HT1080 (cell line): ENCODE data around the gene PERCC1. TPM values are rescaled to one million over a fixed set of nuclear protein-coding genes. Genes with fewer than 3 reads are reported as not detected.
"Not testable (repeated sequence)": the region's sequence is repeated elsewhere in the genome, so short reads cannot be mapped to it uniquely, and the experiment has no call there.

Experiments used
- DNase-seq: peaks from one replicate; pipeline ENCODE4 v3.0.0-alpha.2; 2015; ENCODE audit warnings: low read depth
- total RNA-seq: library from RNA; depleted of rRNA; stranded (reverse); fragments of >200 nt; shearing (Covaris generic); gene quantifications from 2 replicates; pipeline ENCODE4 v1.2.3, GENCODE V29; 2014

Gene PERCC1
- total RNA-seq, 1 experiment from 2014 or later: not detected

DNA sequence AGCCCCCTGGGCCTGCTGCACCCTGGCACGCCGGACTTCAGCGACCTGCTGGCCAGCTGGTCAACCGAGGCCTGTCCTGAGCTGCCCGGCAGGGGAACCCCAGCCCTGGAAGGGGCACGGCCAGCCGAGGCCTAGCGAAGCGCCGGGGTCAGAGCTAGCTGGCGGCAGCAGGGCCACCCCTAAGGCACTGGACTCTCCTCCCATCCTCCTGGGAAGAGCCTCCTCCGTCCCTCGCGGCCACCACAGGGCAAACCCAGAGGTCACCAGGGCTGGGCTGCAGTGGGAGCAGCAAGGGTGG is 2.3 kb downstream of the PERCC1 start:
- DNase-seq: no peak

- DNase-seq: no peak
Observed at GRCh38 chr16:1433756-1434155, 2.9 kb downstream of the PERCC1 start.

GRCh38 chr16:1434644-1435592 is 4.0 kb downstream of the PERCC1 start:
- no peak for DNase-seq

DNA sequence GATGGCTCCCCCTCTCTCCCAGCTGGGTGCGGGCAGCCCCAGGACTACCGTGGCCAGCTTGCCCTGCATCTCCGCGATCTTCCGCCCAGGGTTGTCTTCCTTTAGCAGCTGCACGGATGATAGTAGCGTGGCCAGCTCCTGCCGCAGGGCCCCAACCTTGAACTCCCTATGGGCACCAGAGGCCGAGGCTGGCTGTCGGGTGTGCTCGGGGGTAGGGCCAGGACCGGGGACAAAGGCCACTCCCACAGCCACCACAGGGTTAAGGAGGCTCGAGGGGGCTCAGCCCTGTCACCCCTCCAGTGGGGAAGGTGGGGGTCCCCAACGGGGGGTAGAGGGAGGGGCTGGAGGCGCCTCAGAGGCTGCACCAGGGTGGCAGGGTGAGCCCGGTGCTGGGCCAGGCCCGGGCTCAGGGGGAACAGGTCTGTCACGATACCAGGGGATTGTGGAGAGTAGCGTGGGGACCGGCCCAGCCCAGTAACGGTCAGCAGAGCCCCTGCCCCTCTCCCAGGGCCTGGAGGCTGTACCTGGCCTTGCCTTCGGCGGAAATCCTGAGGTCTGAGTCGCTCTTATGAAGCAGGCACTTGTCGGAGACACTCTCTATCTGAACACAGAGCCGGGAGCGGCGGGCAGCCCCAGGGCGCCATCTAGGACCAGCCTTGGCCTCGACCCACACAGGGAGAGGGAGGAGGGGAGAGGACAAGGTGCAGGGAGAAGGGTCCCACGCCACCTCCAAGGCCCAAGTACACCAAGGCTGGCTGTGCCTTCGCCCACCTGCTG is 5.2 kb downstream of the PERCC1 start:
- DNase-seq: no peak

DNA sequence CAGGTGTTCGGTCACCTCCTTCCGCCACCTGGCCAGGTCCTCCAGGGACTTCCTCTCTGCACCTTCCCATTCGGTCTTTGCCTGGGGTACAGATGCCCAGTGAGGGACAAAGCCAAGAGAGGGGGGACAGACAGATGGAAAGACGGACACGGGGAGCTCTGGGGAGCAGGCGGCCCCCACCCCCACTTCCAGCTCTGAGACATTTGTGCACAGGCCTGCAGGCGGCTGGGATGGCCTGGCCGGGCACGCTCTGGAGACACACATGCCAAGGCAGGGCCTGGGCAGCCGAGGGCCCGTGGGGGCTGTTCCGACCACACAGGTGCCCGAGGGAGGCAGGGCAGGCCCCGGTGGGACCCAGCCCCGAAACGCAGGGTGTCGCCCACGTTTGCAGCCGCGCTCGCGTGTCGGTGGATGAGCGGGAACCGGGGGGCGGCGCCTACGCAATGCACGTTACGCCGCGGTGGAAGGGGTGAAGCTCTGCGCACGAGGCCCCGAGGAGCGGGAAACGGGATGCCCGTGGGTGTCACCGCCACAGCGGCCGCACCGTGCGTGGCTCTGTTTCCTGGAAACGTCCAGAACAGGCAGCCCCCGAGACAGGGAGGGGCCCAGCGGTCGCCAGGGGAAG is 6.0 kb downstream of the PERCC1 start:
- DNase-seq: no peak

DNA sequence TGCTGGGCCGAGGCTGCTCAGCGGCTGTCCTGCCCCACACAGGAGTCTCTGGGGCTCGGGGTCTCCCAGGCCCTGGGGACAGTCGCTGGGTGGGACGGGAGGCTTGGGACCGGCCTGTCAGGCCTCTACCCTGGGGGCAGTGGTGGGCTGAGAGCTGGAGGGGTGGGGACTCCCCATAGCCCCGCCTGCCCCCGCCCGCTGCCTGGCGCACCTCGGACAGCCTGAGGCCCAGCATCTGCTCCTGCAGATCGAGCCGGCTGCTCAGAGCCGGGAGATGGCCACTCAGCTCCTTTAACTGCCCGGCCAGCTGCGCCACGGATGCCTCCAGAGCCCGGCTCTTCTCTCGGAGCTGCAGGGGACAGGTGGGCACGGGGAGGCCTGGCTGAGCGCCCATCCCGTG is 6.7 kb downstream of the PERCC1 start:
- DNase-seq: no peak

DNA sequence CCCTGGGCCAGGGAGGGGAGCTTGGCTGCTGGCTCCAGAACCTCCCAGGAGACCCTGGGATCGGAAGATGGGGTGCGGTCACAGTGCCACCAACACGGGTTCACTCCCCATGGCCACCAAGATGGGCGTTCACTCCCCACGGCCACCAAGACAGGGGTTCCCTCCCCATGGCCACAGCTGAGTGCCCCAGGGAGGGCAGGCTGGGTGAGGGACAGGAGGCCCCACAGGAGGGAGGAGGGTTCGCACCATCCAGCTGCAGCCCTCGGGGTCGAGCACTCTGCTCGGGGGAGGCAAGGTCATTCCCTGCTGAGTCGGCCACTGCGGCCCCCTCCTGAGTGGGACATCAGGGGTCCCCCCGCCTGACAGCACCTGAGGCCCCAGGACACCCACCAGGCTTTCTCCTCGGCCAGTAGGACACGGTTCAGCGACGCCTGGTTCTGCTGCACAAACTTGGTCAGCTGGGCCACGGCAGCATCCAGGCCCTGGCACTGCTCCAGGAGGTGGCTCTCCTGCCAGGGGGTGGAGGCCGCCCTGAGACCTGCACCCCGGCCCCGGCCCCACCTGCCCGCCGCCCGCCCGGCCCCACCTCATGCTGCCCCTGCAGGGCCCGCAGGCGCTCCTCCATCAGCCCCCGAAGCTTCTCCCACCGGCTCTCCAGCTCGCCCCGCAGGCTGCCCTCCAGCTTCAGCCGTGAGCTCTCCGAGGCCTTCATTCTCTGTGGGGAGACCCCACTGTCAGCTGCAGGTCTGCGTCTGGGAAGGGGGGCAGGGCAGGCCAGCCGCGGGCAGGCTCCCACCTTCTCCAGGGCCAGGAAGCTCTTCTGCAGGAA is 7.6 kb downstream of the PERCC1 start:
- DNase-seq: no peak

DNA sequence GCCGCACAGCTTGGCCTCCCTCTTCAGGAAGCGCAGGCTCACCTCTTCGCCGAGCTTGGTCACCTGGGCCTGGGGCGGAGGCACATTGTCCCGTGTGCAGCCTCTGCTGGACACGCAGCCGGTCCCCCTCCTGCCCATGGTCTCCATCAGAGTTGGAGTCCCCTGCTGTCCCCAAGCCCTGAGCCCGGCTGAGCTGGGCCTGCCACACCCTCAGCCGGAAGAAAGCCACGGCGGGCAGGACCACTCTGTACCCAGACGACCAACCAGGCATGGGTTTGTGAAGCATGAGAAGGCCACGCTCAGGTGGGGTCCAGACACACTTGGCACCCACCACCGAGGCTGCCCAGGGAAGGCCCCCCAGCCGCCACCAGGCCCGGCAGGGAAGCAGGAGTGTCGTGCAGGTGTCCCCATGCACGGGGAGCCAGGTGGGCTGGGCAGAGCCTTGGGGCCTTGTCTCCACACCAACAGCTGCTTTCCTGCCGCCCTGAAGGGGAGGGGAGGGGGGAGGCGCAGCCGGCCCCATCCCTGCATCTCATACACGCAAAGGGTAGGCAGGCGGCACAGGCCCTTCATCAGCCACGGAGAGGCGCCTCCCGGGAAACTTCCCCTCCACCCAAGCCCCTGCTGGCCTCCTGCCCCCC is 8.3 kb downstream of the PERCC1 start:
- DNase-seq: no peak

- not testable (repeated sequence) for DNase-seq
Observed at GRCh38 chr16:1439699-1440074, 8.8 kb downstream of the PERCC1 start.

- DNase-seq: no peak
Observed at GRCh38 chr16:1441391-1441829, 10.5 kb downstream of the PERCC1 start.

- no peak for DNase-seq
Observed at GRCh38 chr16:1442697-1443096, 11.8 kb downstream of the PERCC1 start.

DNA sequence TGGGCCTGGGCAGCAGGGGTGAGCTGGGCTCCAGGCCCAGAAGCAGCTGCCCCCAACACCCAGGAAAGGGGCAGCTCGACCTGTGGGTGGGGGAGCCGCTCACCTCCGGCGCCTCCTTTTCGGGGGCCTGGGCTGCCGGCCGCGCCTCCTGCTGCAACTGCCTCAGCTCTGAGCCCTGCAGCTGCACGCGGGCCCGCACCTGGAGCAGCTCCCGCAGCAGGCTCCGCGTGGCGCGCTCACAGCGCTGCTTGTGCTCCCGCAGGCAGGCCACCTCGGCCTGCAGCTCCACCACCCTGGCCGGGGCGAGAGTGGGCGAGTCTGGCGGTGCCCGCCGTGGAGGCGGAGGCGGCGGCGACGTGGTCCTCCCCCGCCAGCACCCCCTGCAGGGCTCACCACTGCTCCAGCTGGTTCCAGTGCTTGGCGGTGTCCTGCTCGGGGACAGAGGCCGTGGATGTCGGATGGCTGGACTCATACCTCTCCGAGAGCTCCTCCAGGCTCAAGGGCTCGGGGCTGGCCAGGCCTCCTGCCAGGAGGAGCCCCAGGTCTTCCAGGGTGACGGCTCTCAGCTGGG is 12.6 kb downstream of the PERCC1 start:
- DNase-seq: no peak

GRCh38 chr16:1443980-1444729 is 13.3 kb downstream of the PERCC1 start, which contains the start of gene CCDC154:
Gene CCDC154, minus strand, starts transcription at chr16:1444556. Its CDS starts 234 bp downstream, at chr16:1444322.
- DNase-seq: no peak

- DNase-seq: no peak
Observed at GRCh38 chr16:1444730-1445517, 14.0 kb downstream of the PERCC1 start.

DNA sequence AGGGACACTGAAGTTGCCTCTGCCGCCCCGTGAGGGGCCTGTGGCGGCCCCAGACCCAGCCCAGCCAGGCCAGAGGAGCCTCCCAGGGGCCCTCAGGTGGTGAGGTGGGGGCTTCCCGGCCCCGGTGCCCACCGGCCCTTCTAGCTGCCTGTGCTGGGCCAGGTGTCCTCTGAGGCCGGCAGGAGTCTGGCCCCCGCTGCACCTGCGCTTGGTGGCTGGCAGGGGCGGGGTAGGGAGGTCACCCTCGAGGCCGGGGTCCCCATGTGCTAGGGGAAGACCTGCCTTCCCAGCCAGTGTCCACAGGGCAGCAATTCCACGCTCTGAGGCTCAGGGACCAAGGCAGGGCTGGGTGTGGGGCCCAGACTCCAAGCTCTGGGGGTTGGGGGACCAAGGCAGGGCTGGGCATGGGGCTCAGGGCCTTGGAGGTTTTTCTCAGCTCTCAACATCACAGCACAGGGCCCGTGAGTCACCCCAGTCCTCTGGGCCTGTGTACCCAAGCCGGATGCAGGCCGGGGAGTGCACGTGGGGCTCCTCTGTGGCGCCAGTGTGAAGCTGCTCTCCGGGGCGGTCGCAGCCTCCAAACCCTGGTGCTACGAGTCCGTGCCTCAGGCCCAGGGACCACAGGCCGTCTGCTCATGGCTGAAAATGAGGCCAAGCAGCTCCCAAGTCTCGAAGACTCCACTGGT is 14.8 kb downstream of the PERCC1 start:
- no peak for DNase-seq

GRCh38 chr16:1446296-1447080 is 15.6 kb downstream of the PERCC1 start:
- no peak for DNase-seq

GRCh38 chr16:1447965-1448364 is 17.1 kb downstream of the PERCC1 start:
- no peak for DNase-seq
